AG20443 (cell line): ENCODE measurements around the gene HIF1AN.
A peak's percentile ranks its signal among the peaks of the same experiment; 100 is the strongest.

Source experiments
- DNase-seq: peaks from one replicate; pipeline ENCODE4 v3.0.0; 2012; ENCODE audit warnings: low spot score, mixed read lengths

Gene HIF1AN

DNA sequence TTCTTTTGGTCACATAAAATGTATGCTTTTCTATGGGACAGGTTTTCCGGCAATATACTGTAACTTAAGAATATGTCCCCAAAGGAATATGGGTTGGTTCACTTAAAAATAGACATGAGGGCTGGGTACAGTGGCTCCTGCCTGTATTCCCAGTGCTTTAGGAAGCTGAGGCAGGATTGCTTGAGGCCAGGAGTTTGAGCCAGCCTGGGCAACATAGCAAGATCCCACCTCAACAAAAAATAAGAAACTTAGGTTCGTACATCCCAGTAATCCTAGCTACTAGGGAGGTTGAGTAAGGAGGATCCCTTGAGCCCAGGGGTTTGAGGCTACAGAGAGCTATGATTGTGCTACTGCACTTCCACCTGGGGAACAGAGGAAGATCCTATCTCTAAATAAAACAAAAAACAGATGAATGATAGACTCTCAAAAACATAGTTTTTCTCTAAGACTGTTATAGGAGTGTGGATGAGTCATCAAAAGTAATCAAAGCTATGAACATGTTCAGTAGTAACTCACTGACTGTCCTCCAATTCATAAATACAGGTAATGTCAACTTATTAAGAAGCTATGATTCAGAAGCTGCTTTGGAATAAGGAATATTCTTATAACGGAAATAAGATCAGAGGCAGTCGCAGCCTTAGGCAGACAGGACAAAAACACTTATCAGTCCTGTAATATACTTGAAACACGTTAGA lies 13.5 kb upstream of the HIF1AN start:
- DNase-seq, result no peak

DNA sequence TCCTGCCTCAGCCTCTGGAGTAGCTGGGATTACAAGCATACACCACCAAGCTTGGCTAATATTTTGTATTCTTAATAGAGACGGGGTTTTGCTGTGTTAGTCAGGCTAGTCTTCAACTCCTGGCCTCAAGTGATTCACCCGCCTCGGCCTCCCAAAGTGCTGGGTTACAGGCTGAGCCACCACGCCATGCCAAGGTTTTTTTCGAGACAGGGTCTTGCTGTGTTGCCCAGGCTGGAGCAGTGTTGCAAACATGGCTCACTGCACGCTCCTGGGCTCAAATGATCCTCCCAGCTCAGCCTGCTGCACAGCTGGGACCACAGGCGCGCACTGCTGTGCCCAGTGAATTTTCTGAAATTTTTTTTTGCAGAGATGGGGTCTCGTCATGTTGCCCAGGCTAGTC lies 12.8 kb upstream of the HIF1AN start:
- DNase-seq, result no peak

DNA sequence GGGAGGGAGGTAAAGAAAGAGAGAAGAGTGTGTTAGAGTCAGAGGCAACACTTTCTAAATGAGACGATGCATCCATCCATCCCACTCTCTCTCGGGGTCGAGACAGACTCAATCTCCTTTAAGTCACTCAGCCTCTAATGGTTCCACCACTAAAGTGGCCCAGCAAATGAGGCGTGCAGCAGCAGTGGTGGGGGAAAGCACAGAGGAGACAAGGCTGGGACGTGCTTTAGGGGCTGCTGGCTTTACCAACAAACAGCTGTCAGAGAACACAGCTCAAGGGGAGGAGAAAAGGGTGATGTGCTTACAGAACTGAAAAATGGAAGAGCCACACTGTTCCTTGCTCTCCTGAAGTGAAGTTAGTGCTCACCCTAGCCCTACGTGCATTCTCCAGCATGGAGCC lies 11.5 kb upstream of the HIF1AN start:
- no peak for DNase-seq

DNA sequence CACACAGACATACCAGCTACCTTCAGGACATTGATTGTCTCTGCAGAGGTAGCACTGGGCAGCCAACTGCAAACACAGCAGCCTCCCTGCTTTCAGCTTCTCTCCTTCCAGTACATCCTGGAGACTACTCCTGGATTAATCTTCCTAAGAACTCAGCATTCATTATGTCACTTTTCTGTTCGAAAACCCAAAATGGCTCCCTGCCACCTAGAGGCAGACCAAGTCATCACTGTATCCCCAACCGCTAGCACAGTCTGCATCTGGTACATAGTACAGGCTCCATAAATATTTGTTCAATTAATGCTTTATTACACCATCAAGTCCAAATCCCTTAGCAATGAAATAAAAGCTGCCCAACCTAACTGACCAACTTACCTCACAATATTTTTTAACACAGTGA lies 11.1 kb upstream of the HIF1AN start:
- no peak for DNase-seq

DNA sequence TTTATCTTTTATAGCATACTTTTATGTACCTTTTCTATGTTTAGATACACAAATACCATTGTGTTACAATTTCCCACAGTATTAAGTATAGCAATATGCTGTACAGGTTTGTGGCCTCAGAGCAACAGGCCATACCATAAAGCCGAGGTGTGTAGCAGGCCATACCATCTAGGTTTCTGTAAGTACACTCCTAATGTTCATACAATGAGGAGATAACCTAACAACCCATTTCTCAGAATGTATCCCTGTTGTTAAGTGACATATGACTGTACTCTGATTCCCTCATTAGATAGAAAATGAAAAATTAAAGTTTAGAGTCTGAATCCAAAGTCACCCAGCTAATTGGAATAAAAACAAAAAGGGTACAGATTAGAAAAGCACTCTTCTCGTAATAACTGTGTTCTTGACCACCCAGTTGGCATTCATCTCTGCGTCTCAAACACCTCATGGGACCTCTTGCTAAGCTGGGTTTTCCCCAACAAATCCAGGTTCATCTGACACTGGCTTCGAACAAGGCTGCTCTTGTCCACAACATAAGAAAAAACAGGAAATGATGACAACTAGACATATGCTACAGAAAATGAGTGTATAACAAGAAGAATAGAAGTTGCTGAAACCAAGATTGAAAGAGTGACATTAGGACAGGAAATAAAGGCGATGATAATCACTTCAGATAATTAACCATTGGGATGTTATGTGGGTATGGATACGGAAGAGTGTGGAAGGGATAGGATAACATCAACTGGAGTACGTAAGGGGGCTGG lies 7.4 kb upstream of the HIF1AN start:
- no peak for DNase-seq

DNA sequence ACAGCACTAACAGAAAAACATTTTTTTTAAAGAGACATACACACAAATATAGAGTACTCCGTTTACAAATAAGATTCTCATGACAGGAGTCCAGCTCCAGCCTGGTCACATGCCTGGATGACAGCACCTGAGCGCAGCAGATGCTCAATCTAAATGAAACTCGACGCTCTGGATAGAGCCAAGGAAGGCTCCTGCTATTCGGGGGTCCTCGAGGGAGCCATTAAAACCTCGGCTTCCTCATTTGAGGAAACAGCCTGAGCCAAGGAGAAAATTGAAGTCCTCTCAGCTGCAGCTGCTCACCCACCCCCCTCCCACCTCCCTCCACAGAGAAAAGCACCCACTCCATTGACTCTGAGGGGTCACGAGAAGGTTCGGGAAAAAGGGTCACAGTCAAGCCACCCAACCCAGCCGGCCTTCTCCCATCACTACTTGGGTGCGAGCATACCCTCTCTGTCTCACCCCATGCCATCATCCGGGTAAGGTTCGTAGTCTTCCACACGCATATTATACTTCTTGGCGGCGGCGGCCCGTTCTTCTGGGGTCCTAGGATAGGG lies 6.7 kb upstream of the HIF1AN start:
- DNase-seq, result no peak

DNA sequence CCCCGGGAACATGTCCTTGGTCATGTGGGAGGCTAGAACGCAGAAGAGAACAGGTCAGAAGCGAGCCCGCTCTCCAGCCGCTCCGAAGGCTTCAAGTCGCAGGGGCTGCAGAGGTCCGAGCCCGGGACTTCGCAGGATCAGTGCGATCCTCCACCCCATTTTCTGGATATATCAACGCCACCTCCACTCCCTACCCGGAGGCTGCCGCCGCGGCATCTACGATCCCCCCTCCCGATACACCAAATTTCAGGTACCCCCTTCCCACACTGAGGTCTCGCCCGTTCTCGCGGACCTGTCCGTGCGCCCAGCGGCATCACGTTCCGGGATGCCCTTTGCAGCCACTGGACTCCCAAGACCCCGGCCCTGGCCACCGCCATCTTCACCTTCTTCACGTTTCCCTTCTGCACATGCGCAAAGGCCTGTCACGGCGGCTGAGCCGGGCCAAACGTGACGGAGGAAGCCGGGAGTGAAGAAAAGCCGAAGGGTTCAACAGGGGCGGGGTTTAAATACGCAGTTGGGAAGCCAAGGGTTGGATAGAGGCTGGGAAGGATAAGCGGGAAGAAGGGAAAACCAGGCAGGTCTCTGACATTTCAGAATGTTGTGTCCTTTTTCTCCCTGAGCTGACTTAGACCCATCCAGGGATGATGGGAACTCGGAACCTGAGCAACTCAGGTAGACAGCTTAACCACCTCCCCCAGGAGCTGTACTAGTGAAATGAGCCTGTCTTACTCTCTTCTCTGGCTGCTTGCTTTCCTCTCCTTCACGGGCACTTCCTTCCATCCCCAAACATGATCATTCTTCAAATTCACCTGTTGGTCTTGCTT lies 6.1 kb upstream of the HIF1AN start, which contains the start of gene NDUFB8:
Gene NDUFB8 (minus strand): TSS at position 397 of the 824 bp plus-strand sequence. CDS start 20 bp downstream, at position 377.
- peak; percentile 96 for DNase-seq

DNA sequence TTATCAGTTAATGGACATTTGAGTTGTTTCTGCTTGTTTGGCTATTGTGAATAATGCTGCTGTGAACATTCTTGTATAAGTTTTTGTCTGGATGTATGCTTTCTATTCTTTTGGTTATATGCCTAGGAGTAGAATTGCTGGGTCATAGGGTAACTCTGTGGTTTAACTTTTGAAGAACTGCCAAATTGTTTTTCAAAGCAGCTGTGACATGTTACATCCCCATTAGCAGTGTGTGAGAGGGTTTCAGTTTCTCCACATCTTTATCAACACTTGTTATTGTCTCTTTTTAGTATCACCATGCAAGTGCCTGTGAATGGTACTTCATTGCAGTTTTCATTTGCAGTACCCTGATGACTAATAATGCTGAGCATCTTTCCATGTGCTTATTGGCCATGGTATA lies 4.0 kb upstream of the HIF1AN start:
- no peak for DNase-seq

DNA sequence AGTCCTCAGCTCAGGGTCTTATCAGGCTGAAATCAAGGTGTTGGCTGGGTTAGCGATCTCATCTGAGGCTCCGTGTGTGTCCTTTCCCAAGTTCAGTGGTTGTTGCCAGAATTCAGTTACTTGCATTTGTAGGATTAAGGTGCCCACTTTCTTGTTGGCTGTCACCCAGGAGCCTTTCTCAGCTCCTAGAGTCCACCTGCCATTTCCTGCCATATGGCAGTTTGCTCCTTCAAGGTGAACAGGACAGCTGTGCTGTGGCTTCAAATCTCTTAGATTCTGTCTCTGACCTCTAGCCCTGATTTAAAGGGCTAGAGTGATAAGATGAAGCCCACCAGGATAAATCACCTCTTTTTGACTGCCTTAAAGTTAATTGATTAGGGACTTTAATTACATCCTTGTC lies 1.0 kb upstream of the HIF1AN start:
- DNase-seq, result no peak

DNA sequence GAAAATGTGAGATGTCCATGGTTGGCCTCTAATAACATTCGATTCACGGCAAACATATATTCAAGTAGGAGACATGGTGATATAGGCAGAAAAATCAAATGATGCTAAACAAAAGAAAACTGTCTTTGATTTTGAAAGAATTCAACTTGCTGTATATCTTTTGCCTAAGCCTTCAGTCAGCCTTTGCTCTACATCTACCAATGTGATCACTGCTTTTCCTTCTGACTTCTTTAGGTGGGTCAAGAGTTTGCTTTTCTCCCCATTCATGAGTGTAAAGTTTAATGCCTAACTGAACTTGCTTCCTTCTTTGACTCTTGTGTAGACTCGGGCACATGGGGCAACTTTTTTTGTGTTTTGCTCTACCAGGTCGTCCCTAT lies 417 bp upstream of the HIF1AN start:
- no peak for DNase-seq

DNA sequence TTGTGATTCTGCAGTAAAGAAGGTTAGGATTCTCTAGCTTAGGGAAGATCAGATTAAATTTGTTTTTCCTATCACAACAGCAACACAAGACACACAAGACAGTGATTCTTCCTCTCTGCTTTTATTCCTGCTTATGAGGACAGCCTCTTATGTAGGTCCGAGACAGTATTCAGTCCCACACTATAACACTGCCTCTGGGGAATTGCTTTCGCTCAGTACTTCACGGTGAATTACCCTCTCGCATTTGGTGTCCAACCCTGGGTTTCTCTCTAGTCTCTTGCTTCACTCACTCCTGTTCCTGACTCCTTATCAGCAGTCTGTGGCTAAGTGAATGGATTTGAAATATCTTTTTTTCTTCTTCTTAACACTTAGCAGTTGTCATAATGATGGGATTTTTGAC lies 1.7 kb downstream of the HIF1AN start:
- DNase-seq, result no peak

DNA sequence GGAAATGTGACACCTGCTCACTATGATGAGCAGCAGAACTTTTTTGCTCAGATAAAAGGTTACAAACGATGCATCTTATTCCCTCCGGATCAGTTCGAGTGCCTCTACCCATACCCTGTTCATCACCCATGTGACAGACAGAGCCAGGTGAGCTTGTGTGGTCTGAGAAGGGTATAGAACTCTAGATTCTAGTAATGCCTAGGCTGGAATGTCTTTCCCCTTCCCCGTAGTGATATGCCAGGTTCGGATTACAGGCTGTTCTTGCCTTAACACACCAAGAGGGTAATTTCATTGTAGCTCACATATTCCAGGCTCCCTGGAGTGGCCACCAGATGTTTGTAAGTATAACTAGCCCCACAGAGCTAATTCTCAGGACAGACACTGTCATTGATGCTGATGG lies 9.2 kb downstream of the HIF1AN start:
- no peak for DNase-seq

DNA sequence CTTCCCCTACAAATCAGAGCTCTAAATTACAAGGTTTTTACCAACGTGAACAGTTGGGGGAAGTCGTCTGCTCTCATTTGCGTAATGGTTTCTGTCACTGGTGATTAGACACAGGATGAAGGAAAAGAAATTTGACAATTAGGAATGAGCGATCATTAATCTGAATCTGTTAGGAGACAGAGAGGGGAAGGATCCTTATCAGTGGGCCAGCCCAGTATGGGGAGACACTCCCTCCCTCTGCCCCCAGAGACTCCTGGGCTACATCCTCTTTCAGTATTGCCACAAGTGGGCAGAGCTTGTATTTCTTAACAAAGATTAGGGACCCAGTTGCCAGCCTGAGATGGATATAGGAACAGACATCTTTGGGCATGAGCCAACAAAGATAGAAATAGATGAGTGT lies 15.5 kb downstream of the HIF1AN start:
- DNase-seq, result no peak

DNA sequence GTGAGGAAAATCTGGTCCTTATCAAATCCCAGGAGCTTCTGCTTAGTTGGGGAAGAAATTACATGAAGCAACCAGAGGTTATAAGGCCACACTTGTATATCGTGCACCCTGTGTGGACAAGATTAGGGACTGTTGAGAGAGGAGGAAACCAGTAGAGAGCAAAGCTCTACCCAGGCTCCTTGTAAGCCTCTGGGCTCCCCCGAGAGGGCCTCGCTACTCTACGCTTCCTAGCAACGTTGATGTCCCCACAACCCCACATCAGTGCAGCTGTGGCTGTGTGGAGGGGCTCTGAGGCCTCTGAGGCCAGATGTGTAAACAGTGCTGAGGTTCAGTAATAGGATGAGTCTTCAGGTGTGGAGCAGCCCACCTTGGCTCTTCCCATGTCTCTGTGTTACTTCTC lies 16.0 kb downstream of the HIF1AN start:
- DNase-seq, result no peak

DNA sequence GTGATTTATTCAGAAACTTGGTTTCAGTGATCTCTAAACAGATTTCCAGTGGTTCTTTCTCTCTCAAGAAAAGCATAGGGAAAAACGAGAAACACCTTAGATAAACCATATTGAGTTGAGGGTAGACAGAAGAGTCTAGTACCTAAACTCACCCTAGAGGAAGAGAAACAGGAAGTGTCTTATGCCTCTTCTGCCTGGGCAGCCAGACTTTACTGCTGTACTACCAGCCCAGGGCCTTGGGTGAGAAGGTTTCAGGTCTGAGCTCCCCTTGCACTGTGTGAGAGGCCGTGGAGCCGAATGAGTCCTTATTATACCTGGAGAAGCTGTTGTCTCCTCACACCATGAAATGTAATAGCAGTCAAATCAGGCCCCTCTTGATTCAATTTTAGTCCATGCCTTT lies 18.2 kb downstream of the HIF1AN start:
- DNase-seq, result no peak

DNA sequence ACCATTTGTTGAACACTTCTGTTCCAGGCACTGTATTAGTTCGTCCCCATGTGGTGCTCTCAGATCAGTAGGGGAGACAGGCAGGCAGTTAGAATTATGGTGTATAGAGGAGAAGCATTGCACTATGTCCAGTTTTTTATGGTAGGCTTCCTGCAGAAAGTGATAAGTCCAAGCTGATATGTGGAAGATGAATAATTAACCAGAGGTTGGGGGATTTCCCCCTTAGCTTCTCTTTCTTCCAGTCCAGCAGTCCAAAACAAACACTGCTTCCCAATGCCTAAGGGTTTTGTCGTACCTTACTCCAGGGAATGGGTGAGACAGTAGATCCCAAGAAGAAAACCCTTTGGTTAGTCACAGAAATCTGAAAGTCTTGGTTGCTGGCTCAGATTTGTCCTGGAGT lies 19.2 kb downstream of the HIF1AN start:
- DNase-seq, result no peak

DNA sequence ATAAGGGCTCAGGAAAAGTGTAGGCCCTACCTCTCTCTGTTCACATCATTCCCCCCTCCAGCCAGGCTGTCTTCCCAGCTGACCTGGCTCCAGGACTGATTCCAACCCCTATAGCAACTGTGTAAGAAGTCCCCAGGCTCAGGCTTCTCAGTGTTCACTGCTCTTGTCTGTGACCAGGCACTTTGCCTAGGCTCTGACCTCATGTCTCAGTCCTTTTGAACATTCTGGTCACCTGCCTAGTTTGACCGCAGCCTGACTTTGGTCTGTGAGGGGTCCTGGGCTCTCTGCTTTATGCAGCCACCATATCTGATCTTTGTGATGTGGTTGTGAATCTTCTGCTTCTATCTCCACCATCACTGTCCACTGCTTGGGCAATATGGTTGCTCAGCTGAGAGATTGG lies 24.5 kb downstream of the HIF1AN start:
- no peak for DNase-seq

DNA sequence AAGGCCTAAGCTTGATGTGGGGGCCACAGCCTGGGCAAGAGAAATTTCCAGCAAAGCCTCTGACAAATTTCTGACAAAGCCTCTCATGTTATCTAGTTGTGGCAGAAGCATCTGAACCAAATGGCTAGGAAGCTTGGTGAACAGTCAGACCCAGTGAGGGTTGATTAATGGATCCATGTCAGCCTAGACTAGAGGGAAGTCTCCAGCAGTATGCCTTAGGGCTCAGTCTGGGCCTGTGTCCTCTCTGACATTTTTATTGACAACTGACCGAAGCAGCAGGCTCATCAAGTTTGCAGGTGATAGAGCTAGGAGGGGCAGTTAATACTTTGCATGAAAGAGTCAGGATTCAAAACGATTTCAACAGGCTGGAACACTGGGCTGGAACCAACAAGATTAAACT lies 25.3 kb downstream of the HIF1AN start:
- DNase-seq, result no peak

DNA sequence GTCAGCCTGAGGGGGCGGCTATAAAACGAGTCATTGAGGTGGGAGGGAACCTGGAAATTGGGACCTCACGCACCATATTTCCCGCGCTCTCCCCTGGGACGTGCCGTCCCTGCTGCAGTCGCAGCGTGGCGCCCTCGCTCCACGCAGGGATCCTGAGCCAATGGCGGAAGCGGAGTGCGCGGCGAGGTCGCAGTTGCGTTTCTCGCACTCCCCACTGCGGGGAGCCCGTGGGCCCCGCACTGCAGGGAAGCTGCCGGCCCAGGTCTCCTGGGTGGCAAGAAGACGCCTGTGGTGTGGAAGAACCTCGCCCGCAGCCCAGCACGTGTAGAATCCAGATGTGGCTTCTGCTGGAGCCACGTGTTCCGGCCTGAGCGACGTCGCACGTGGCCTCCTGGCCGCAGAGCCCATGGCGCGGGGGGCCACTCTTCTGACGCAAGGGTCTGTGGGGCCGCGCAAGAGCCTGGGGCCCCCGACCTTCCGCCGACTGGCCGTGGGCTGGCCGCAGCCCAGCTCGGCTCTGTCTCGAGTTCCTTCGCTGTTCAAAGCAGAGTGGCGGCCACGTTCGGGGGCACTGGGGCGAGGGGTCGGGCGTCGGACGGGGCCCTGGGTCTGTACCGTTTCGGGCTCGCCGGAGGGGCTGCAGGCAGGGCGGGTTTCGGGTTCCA lies 26.4 kb downstream of the HIF1AN start:
- DNase-seq, result peak; percentile 83

DNA sequence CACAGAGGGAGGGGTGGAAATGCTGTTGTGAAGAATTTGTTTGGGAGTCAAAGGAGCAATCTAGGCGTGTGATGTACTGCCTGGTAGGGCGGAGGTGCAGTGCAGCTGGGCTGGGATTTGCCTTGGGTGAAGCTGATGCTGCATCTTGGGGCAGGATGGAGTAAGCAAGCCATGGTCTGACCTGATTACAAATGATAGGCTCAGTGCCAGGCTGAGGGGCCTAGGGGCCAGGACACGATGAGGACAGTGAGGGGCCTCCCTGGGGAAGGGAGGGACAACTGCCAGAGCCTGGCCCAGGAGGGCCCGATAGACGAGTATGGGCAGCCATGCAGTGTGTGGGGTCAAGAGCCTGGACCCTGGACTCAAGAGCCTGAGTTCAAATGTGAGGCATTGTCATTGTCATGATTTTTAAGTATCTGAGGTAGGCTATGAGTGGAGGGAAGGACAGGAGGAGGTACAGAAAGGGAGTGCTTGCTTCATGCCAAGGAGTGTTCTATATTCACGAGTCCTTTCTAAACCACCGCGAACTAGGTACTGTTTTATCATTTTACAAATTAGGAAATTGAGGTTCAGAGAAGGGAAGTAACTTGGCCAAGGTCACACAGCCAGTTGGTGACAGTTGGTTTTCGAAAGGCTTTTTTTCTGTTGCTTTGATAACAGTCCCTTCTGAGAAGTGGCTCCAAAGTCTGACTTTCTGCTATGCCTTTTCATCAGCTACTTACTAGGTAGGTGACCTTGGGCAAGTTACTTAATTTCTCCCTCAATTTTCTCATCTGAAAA lies 29.7 kb downstream of the HIF1AN start:
- no peak for DNase-seq

DNA sequence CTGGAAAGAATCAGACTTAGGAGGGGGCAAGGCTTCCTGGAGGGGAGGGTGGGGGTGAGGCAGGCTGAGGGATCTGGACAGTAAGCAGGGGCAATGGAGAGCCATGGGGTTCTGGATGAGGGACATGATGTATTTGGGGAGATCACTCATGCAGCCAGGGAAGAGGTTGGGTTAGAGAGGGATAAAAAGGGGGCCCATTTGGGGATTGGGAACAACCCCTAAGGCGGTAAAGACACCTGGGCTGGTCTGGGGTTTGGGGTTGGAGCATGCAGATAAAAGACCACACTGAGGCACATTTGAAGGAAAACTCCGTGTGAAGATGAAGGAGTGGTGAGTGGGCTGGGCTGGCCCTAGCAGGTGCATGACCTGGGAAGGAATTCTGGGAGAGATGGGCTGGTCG lies 30.8 kb downstream of the HIF1AN start:
- DNase-seq, result no peak
